GM18505 (cell line): ENCODE measurements around the gene BAG2.

Source experiments
- ATAC-seq: cut with Tn5 transposase; IDR thresholded peaks from one replicate; pipeline ENCODE4 v1.9.1; 2021; ENCODE audit not compliant: unreplicated experiment
- POLR2A ChIP-seq: IDR thresholded peaks from 4 replicates; pipeline ENCODE4 v1.6.1; 2011; ENCODE audit warnings: borderline replicate concordance; ENCODE audit not compliant: insufficient read depth, insufficient read length; ENCODE audit errors: extremely low read depth

The BAG2 gene

GRCh38 chr6:57193177-57193576 is 21.1 kb downstream of the BAG2 start:
- TF ChIP-seq POLR2A: no peak
- no peak for ATAC-seq

GRCh38 chr6:57195457-57195856 is 23.3 kb downstream of the BAG2 start:
- no peak for ATAC-seq
- TF ChIP-seq POLR2A: no peak

GRCh38 chr6:57198926-57199636 is 27.0 kb downstream of the BAG2 start:
- no peak for ATAC-seq
- TF ChIP-seq POLR2A: no peak

- ATAC-seq: no peak
- no peak for TF ChIP-seq POLR2A
Observed at GRCh38 chr6:57201718-57202117, 29.6 kb downstream of the BAG2 start.

- ATAC-seq: no peak
- no peak for TF ChIP-seq POLR2A
Observed at GRCh38 chr6:57205550-57206328, 33.6 kb downstream of the BAG2 start.

- no peak for ATAC-seq
- TF ChIP-seq POLR2A: no peak
Observed at GRCh38 chr6:57207141-57207540, 35.0 kb downstream of the BAG2 start.

- no peak for ATAC-seq
- no peak for TF ChIP-seq POLR2A
Observed at GRCh38 chr6:57207872-57208271, 35.7 kb downstream of the BAG2 start.

- ATAC-seq: no peak
- TF ChIP-seq POLR2A: no peak
Observed at GRCh38 chr6:57209030-57209429, 36.9 kb downstream of the BAG2 start.

- no peak for ATAC-seq
- TF ChIP-seq POLR2A: no peak
Observed at GRCh38 chr6:57210060-57210459, 37.9 kb downstream of the BAG2 start.

GRCh38 chr6:57215260-57215659 is 43.1 kb downstream of the BAG2 start:
- no peak for ATAC-seq
- no peak for TF ChIP-seq POLR2A

- no peak for TF ChIP-seq POLR2A
- ATAC-seq: no peak
Observed at GRCh38 chr6:57216235-57217101, 44.3 kb downstream of the BAG2 start.

- no peak for ATAC-seq
- TF ChIP-seq POLR2A: no peak
Observed at GRCh38 chr6:57217270-57217669, 45.1 kb downstream of the BAG2 start.

- ATAC-seq: no peak
- no peak for TF ChIP-seq POLR2A
Observed at GRCh38 chr6:57220083-57220703, 48.1 kb downstream of the BAG2 start.
